Keratinocyte (primary cell): ENCODE measurements around the gene IMPACT. TPM values are rescaled to one million over a fixed set of nuclear protein-coding genes. Genes with fewer than 3 reads are reported as not detected.

ENCODE experiments used
- DNase-seq: peaks from one replicate; pipeline ENCODE4 v3.0.0-alpha.2; 2011; ENCODE audit warnings: low read depth, missing footprints, low spot score
- FAIRE-seq: peaks from 2 replicates; lab custom pipeline; 2011; peaks lifted over from hg19 to GRCh38; lab: Jason Lieb, UNC
- H2AFZ ChIP-seq: 2 replicates; pipeline ENCODE4 v1.6.0; 2012; ENCODE audit warnings: low read length, control low read depth, inconsistent platforms; ENCODE audit not compliant: control insufficient read depth
- H3K27ac ChIP-seq: 2 replicates; pipeline ENCODE4 v1.5.1; 2011; ENCODE audit warnings: low read length; ENCODE audit not compliant: control insufficient read depth, insufficient read depth
- H3K27me3 ChIP-seq: 3 replicates; pipeline ENCODE4 v1.6.0; 2011; ENCODE audit warnings: low read length; ENCODE audit not compliant: control insufficient read depth, insufficient read depth; ENCODE audit errors: extremely low read depth
- H3K36me3 ChIP-seq, 2 experiments: 2 replicates in 1 of 2; 3 replicates in 1 of 2; pipeline ENCODE4 v1.5.1; 2011; ENCODE audit warnings: low read length in 2 of 2, mild to moderate bottlenecking in 1 of 2; ENCODE audit not compliant: control insufficient read depth in 2 of 2, insufficient read depth in 2 of 2; ENCODE audit errors: extremely low read depth in 1 of 2
- H3K4me1 ChIP-seq: 3 replicates; pipeline ENCODE4 v1.5.1; 2011; ENCODE audit warnings: low read length; ENCODE audit not compliant: control insufficient read depth, insufficient read depth; ENCODE audit errors: extremely low read depth
- H3K4me2 ChIP-seq: 3 replicates; pipeline ENCODE4 v1.6.0; 2011; ENCODE audit warnings: low read depth, low read length; ENCODE audit not compliant: control insufficient read depth, insufficient read depth; ENCODE audit errors: extremely low read depth
- H3K4me3 ChIP-seq, 3 experiments: fragments of 200-600 bp in 1 of 3; sonication (generic) in 1 of 3; 2 replicates in 2 of 3; 3 replicates in 1 of 3; pipeline ENCODE4 v1.5.1; 2011 to 2016; ENCODE audit warnings: low read length in 3 of 3, mild to moderate bottlenecking in 3 of 3, control low read depth in 2 of 3, inconsistent platforms in 1 of 3, low read depth in 1 of 3, mixed read lengths in 1 of 3, mixed run types in 1 of 3, moderate library complexity in 1 of 3; ENCODE audit not compliant: control insufficient read depth in 2 of 3, insufficient read depth in 2 of 3; ENCODE audit errors: extremely low read depth in 1 of 3
- H3K79me2 ChIP-seq: 2 replicates; pipeline ENCODE4 v1.6.0; 2012; ENCODE audit warnings: low read length; ENCODE audit not compliant: control insufficient read depth, insufficient read depth
- H3K9ac ChIP-seq: 3 replicates; pipeline ENCODE4 v1.6.0; 2011; ENCODE audit warnings: low read length; ENCODE audit not compliant: control insufficient read depth, insufficient read depth; ENCODE audit errors: extremely low read depth
- H3K9me1 ChIP-seq: 3 replicates; pipeline ENCODE4 v1.6.0; 2011; ENCODE audit warnings: low read length; ENCODE audit not compliant: control insufficient read depth, insufficient read depth; ENCODE audit errors: extremely low read depth
- H3K9me3 ChIP-seq: 2 replicates; pipeline ENCODE4 v1.5.1; 2012; ENCODE audit warnings: low read depth, low read length; ENCODE audit not compliant: control insufficient read depth
- H4K20me1 ChIP-seq: 3 replicates; pipeline ENCODE4 v1.6.0; 2011; ENCODE audit warnings: low read length; ENCODE audit not compliant: control insufficient read depth, insufficient read depth; ENCODE audit errors: extremely low read depth
- EZH2 ChIP-seq: IDR thresholded peaks from one replicate; pipeline ENCODE4 v1.6.1; 2012; ENCODE audit warnings: inconsistent platforms, mild to moderate bottlenecking, low read length, moderate library complexity
- dilution Hi-C: fragments of 300-500 bp; cut with MboI; formaldehyde crosslinking; loops from one replicate; pipeline ENCODE4 v1.7.0; 2020; ENCODE audit warnings: low sequenced_read_pairs; ENCODE audit not compliant: extremely low pct_ligation_motif_present
- polyA plus RNA-seq, 5 experiments: library from polyadenylated mRNA; depleted of rRNA in 3 of 5; stranded (reverse) in 3 of 5; stranded (forward) in 1 of 5; unstranded in 1 of 5; fragments of >200 nt; gene quantifications; 1 replicate in 1 of 5; 2 replicates in 3 of 5; 3 replicates in 1 of 5; pipeline versions ENCODE4 v1.2.1 to v1.2.3, GENCODE V29; 2011 to 2012; ENCODE audit warnings: missing spikeins in 2 of 5, low read depth in 1 of 5, low replicate concordance in 1 of 5
- TF ChIP-seq, protein P1 (sequence below), 3 experiments: IDR thresholded peaks in 1 of 3; conservative IDR thresholded peaks in 1 of 3; optimal IDR thresholded peaks in 1 of 3; 2 replicates in 2 of 3; 3 replicates in 1 of 3; pipeline versions ENCODE3 to v1.5.1; 2011; ENCODE audit warnings: low read length in 3 of 3, mild to moderate bottlenecking in 3 of 3, moderate library complexity in 2 of 3, control low read depth in 1 of 3, inconsistent platforms in 1 of 3; ENCODE audit not compliant: insufficient read depth in 2 of 3; ENCODE audit errors: extremely low read depth in 1 of 3

IMPACT gene
- polyA plus RNA-seq, 1 donor (not counting 4 experiments of a cell fraction or from before 2014, with no cell fraction given) = 35.3 TPM

DNA sequence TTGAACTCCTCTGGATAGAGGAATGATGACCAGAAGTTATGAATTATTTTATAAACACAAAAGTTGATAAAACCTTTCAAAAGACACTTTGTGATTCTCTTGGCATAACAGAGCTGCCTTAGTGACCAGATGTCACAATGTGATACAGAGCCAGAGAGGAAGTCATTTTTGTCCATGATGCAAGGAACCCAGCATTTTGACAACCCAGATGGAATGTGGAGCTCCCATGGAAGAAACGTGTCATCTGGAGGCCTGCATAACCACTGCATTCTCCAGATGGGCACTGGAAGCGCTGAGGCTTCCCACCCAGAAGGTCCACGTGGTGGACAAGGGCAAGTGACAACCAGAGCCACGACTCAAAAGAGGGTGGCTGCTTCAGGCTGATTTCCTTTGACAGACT, 64.1 kb downstream of the IMPACT start:
- Histone ChIP-seq H3K27me3 (peaks cover 2% of the 10 kb centered on the region), H3K4me3 (no peak overlapping the region), H3K27ac (no peak overlapping the region), H3K4me2 (no peak overlapping the region), H2AFZ (no peak overlapping the region), H4K20me1 (no peaks in the 10 kb centered on the region), H3K9me3 (no peaks in the 10 kb centered on the region), H3K79me2 (no peaks in the 10 kb centered on the region), H3K9me1 (no peaks in the 10 kb centered on the region), H3K36me3 (no peaks in the 10 kb centered on the region), H3K4me1 (no peaks in the 10 kb centered on the region), H3K9ac (no peak overlapping the region)
- no peak for DNase-seq
- TF ChIP-seq, protein P1, sequence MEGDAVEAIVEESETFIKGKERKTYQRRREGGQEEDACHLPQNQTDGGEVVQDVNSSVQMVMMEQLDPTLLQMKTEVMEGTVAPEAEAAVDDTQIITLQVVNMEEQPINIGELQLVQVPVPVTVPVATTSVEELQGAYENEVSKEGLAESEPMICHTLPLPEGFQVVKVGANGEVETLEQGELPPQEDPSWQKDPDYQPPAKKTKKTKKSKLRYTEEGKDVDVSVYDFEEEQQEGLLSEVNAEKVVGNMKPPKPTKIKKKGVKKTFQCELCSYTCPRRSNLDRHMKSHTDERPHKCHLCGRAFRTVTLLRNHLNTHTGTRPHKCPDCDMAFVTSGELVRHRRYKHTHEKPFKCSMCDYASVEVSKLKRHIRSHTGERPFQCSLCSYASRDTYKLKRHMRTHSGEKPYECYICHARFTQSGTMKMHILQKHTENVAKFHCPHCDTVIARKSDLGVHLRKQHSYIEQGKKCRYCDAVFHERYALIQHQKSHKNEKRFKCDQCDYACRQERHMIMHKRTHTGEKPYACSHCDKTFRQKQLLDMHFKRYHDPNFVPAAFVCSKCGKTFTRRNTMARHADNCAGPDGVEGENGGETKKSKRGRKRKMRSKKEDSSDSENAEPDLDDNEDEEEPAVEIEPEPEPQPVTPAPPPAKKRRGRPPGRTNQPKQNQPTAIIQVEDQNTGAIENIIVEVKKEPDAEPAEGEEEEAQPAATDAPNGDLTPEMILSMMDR (optimal IDR thresholded peaks at IDR 0.05 in 1 of 3, IDR thresholded peaks at IDR 0.05 in 1 of 3, conservative IDR thresholded peaks at IDR 0.05 in 1 of 3; ENCODE audit: extremely low read depth in 1 of 3, insufficient read depth in 2 of 3, low read length in 3 of 3) = no peak
- no peak for TF ChIP-seq EZH2
- no peak for FAIRE-seq
- dilution Hi-C loops = no loop called here

GRCh38 chr18:24491927-24492834, 65.7 kb downstream of the IMPACT start:
- Histone ChIP-seq H2AFZ (no peak overlapping the region), H3K4me3 (no peak overlapping the region)
- dilution Hi-C loops = no loop called here

More at GRCh38 chr18:24491927-24492834, 65.7 kb downstream of the IMPACT start:
- no peak overlapping the region for H3K27ac ChIP-seq
- peaks cover 2% of the 10 kb centered on the region for H3K27me3 ChIP-seq
- DNase-seq = no peak
- H3K9me1 ChIP-seq = no peaks in the 10 kb centered on the region
- no peaks in the 10 kb centered on the region for H3K79me2 ChIP-seq
- no peaks in the 10 kb centered on the region for H4K20me1 ChIP-seq
- no peak for FAIRE-seq
- H3K9me3 ChIP-seq = no peaks in the 10 kb centered on the region
- no peaks in the 10 kb centered on the region for H3K4me1 ChIP-seq
- no peaks in the 10 kb centered on the region for H3K36me3 ChIP-seq
- H3K4me2 ChIP-seq = no peak overlapping the region
- TF ChIP-seq EZH2 = no peak
- TF ChIP-seq, protein P1 (optimal IDR thresholded peaks at IDR 0.05 in 1 of 3, IDR thresholded peaks at IDR 0.05 in 1 of 3, conservative IDR thresholded peaks at IDR 0.05 in 1 of 3; ENCODE audit: extremely low read depth in 1 of 3, insufficient read depth in 2 of 3, low read length in 3 of 3) = no peak
- H3K9ac ChIP-seq = no peak overlapping the region
